ENCODE results near the gene STK32A.
"Not testable (repeated sequence)": the region's sequence is repeated elsewhere in the genome, so short reads cannot be mapped to it uniquely, and the experiment has no call there.

DNA sequence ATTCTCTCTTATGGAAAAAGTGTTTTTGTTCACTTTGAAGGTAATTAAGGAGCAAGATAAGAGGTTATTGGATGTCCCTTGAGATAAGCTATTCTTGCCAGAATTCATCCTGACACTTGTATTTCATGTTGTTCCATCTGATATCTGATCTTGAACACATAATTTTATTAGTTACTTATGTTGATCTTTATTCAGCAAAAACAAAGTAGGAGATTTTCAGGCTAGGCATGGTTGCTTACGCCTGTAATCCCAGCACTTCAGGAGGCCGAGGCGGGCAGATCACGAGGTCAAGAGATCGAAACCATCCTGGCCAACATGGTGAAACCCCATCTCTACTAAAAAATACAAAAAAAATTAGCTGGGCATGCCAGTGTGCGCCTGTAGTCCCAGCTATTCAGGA is 8.4 kb downstream of the STK32A start:
- TF ChIP-seq, protein P1, sequence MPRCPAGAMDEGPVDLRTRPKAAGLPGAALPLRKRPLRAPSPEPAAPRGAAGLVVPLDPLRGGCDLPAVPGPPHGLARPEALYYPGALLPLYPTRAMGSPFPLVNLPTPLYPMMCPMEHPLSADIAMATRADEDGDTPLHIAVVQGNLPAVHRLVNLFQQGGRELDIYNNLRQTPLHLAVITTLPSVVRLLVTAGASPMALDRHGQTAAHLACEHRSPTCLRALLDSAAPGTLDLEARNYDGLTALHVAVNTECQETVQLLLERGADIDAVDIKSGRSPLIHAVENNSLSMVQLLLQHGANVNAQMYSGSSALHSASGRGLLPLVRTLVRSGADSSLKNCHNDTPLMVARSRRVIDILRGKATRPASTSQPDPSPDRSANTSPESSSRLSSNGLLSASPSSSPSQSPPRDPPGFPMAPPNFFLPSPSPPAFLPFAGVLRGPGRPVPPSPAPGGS (IDR thresholded peaks at IDR 0.05), result not testable (repeated sequence)
- TF ChIP-seq, protein P2, sequence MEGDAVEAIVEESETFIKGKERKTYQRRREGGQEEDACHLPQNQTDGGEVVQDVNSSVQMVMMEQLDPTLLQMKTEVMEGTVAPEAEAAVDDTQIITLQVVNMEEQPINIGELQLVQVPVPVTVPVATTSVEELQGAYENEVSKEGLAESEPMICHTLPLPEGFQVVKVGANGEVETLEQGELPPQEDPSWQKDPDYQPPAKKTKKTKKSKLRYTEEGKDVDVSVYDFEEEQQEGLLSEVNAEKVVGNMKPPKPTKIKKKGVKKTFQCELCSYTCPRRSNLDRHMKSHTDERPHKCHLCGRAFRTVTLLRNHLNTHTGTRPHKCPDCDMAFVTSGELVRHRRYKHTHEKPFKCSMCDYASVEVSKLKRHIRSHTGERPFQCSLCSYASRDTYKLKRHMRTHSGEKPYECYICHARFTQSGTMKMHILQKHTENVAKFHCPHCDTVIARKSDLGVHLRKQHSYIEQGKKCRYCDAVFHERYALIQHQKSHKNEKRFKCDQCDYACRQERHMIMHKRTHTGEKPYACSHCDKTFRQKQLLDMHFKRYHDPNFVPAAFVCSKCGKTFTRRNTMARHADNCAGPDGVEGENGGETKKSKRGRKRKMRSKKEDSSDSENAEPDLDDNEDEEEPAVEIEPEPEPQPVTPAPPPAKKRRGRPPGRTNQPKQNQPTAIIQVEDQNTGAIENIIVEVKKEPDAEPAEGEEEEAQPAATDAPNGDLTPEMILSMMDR (IDR thresholded peaks at IDR 0.05), result not testable (repeated sequence)
- not testable (repeated sequence) for TF ChIP-seq RCOR1 (IDR thresholded peaks at IDR 0.05; ENCODE audit: low read depth, low read length)

Measured in A549 (cell line).